H1 (cell line): Measurements from ENCODE around the gene LDAH. TPM values are rescaled to one million over a fixed set of nuclear protein-coding genes. Genes with fewer than 3 reads are reported as not detected.

Experiments
- GABPA ChIP-seq: IDR thresholded peaks from 2 replicates; pipeline ENCODE4 v1.6.1; 2011; ENCODE audit warnings: mild to moderate bottlenecking, low read length, moderate library complexity, borderline replicate concordance; ENCODE audit not compliant: insufficient read depth
- NANOG ChIP-seq: IDR thresholded peaks from 2 replicates; pipeline ENCODE4 v1.6.1; 2011; ENCODE audit warnings: low read length, low read depth, mild to moderate bottlenecking, inconsistent platforms; ENCODE audit not compliant: insufficient read depth, poor library complexity, severe bottlenecking
- polyA plus RNA-seq, 7 experiments: library from polyadenylated mRNA; depleted of rRNA in 3 of 7; stranded (reverse) in 5 of 7; unstranded in 2 of 7; fragments of >200 nt in 5 of 7; fragments of 200-250 nt in 2 of 7; gene quantifications; 1 replicate in 5 of 7; 2 replicates in 1 of 7; 4 replicates in 1 of 7; pipeline versions ENCODE4 v1.2.1 to v1.2.3, GENCODE V29; 2011 to 2013; ENCODE audit warnings: missing spikeins in 2 of 7, mixed read lengths in 2 of 7
- total RNA-seq: library from RNA; stranded (reverse); fragmentation: NEBNext Ultra II Directional; extraction: Animal tissue kit (Norgen Biotek cat#: 25700); gene quantifications from 2 replicates; pipeline ENCODE4 v1.2.1, GENCODE V29; 2021
- TF ChIP-seq, protein P1 (sequence below): IDR thresholded peaks from 2 replicates; pipeline ENCODE4 v1.6.1; 2012; ENCODE audit warnings: inconsistent platforms
- TF ChIP-seq, protein P2 (sequence below): IDR thresholded peaks from 2 replicates; pipeline ENCODE4 v1.6.1; 2012; ENCODE audit warnings: inconsistent platforms
- TF ChIP-seq, protein P3 (sequence below): IDR thresholded peaks from 2 replicates; pipeline ENCODE4 v1.6.1; 2012; ENCODE audit warnings: low read length, inconsistent platforms
- TF ChIP-seq, protein P4 (sequence below): IDR thresholded peaks from 2 replicates; pipeline ENCODE4 v1.6.1; 2011; ENCODE audit warnings: low read depth, mild to moderate bottlenecking, low read length; ENCODE audit not compliant: insufficient read depth

Gene LDAH
- total and polyA plus RNA-seq, 2 of the 8 experiments (the other 6 are each of a cell fraction or from before 2014, with no cell fraction given) = 10.9 to 26.3 TPM

DNA sequence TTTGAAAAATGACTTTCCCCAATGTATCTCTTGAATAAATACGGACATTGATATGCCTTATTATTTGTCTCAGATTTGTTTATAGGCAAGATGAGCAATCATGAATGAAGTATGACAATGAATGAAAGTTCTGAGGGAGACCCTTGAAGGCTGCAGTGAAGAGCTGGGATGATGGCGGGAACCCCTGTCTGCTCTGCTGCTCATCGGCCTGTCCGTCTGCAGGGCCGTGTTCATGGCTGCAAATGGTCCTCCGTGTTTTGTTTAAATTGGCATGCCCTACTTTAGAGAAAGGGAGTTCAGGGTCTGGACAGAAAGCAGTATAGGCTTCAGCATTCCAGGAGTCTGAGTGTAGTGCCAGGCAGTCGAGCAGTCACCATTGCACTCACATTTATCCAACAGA is 170.8 kb downstream of the LDAH start (continued):
- TF ChIP-seq, protein P1, sequence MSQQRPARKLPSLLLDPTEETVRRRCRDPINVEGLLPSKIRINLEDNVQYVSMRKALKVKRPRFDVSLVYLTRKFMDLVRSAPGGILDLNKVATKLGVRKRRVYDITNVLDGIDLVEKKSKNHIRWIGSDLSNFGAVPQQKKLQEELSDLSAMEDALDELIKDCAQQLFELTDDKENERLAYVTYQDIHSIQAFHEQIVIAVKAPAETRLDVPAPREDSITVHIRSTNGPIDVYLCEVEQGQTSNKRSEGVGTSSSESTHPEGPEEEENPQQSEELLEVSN = no peak
- no peak for TF ChIP-seq GABPA
- TF ChIP-seq, protein P2, sequence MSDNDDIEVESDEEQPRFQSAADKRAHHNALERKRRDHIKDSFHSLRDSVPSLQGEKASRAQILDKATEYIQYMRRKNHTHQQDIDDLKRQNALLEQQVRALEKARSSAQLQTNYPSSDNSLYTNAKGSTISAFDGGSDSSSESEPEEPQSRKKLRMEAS = no peak
- TF ChIP-seq NANOG = no peak
- TF ChIP-seq, protein P3, sequence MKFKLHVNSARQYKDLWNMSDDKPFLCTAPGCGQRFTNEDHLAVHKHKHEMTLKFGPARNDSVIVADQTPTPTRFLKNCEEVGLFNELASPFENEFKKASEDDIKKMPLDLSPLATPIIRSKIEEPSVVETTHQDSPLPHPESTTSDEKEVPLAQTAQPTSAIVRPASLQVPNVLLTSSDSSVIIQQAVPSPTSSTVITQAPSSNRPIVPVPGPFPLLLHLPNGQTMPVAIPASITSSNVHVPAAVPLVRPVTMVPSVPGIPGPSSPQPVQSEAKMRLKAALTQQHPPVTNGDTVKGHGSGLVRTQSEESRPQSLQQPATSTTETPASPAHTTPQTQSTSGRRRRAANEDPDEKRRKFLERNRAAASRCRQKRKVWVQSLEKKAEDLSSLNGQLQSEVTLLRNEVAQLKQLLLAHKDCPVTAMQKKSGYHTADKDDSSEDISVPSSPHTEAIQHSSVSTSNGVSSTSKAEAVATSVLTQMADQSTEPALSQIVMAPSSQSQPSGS = no peak
- TF ChIP-seq, protein P4, sequence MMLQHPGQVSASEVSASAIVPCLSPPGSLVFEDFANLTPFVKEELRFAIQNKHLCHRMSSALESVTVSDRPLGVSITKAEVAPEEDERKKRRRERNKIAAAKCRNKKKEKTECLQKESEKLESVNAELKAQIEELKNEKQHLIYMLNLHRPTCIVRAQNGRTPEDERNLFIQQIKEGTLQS = no peak
